ENCODE results near the gene PWWP3B. TPM values are rescaled to one million over a fixed set of nuclear protein-coding genes. Genes with fewer than 3 reads are reported as not detected.

PWWP3B gene
- total RNA-seq, 1 donor from 2014 or later, result not detected

DNA sequence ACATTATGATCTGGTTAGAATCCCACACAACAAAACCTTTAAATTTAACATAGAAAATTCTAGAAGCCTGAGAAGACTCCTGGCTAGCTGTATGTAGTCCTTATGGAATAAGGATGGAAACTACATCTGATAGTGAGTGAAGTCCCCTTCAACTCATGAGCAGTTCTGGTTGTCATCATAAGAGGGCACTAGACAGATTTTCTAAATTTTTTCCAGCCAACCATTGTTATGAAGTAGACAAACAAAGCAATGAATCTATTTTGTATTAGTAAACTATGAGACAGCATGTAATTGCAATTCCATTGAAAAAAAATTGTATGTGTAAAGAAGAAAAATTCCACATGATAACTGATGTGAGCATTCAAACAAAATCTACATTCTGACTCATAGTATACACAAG is 35.2 kb downstream of the PWWP3B start:
- intact Hi-C loops (cut with micrococcal nuclease), result no loop called here
- Mint-ChIP-seq H3K27ac (no peak overlapping the region), H3K36me3 (ENCODE audit: low read depth) (no peaks in the 10 kb centered on the region), H3K27me3 (ENCODE audit: insufficient read depth) (no peaks in the 10 kb centered on the region), H3K4me1 (ENCODE audit: low read depth) (no peaks in the 10 kb centered on the region), H3K4me3 (no peak overlapping the region), H3K9me3 (no peaks in the 10 kb centered on the region)
- DNase-seq (ENCODE audit: low spot score), result no peak

GRCh38 chrX:106208154-106208553 is 40.0 kb downstream of the PWWP3B start:
- Mint-ChIP-seq H3K4me3 (no peak overlapping the region), H3K9me3 (no peaks in the 10 kb centered on the region)
- intact Hi-C loops (cut with micrococcal nuclease), result no loop called here

More at GRCh38 chrX:106208154-106208553, 40.0 kb downstream of the PWWP3B start:
- Mint-ChIP-seq H3K27me3 (ENCODE audit: insufficient read depth) (no peaks in the 10 kb centered on the region), H3K36me3 (ENCODE audit: low read depth) (no peaks in the 10 kb centered on the region), H3K4me1 (ENCODE audit: low read depth) (no peaks in the 10 kb centered on the region), H3K27ac (no peak overlapping the region)
- no peak for DNase-seq (ENCODE audit: low spot score)

Other genes with a start within 250 kb of the PWWP3B start
- not detected in 2 replicates for gene SERPINA7, start 129.6 kb upstream of the PWWP3B start, total RNA-seq

Measured in activated T-helper 1 cell treated with anti-CD3 and anti-CD28 coated beads, Interleukin-12 subunit alpha, Interleukin-12 subunit beta, Interleukin-2, Interleukin-4 antibody, amounts not matched to agents 30 ng/mL and 10 ng/mL and 1 ng/mL, durations not matched to agents 14 hours and 24 hours and 36 hours (primary cell).